Measurements from ENCODE around the gene WDR64.

DNA sequence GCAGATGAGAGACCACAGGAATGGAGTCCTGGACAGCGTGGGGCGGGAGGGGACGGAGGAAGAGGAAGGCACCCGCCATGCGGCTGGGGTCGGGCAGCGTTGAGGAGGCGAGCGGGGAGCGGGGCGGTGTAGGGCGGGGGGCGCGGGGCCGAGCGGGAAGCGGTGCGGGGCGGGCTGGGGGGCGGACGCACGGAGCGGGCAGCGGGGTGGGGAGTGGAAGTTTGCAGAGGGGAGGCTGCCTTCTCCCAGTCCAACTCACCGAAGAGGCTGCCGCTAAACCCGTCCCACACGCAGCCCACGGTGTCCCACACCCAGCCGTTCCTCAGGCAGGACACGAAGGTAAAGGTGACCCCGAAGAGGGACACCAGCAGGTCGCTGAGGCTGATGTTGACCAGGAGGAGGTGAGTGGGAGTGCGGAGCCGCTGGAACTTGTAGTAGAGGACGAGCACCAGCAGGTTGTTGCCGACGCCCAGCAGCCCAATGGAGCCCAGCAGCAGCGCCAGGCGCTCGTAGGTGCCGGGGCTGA lies 12.4 kb upstream of the WDR64 start:
- no peak for TF ChIP-seq POLR2A (IDR thresholded peaks at IDR 0.05; ENCODE audit: low read depth, low read length)
- TF ChIP-seq, protein P1, sequence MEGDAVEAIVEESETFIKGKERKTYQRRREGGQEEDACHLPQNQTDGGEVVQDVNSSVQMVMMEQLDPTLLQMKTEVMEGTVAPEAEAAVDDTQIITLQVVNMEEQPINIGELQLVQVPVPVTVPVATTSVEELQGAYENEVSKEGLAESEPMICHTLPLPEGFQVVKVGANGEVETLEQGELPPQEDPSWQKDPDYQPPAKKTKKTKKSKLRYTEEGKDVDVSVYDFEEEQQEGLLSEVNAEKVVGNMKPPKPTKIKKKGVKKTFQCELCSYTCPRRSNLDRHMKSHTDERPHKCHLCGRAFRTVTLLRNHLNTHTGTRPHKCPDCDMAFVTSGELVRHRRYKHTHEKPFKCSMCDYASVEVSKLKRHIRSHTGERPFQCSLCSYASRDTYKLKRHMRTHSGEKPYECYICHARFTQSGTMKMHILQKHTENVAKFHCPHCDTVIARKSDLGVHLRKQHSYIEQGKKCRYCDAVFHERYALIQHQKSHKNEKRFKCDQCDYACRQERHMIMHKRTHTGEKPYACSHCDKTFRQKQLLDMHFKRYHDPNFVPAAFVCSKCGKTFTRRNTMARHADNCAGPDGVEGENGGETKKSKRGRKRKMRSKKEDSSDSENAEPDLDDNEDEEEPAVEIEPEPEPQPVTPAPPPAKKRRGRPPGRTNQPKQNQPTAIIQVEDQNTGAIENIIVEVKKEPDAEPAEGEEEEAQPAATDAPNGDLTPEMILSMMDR (conservative IDR thresholded peaks at IDR 0.05; ENCODE audit: low read depth, low read length): no peak
- no peak for TF ChIP-seq SMC3 (IDR thresholded peaks at IDR 0.05; ENCODE audit: low read depth, low read length)
- TF ChIP-seq FOS (IDR thresholded peaks at IDR 0.05; ENCODE audit: low read depth, low read length): no peak
- no peak for TF ChIP-seq MXI1 (IDR thresholded peaks at IDR 0.05; ENCODE audit: borderline replicate concordance, low read depth, low read length)
- no peak for TF ChIP-seq MAFK (IDR thresholded peaks at IDR 0.05; ENCODE audit: low read depth, low read length)
- no peak for TF ChIP-seq RCOR1 (IDR thresholded peaks at IDR 0.05; ENCODE audit: insufficient replicate concordance, low read length)
- TF ChIP-seq MAZ (IDR thresholded peaks at IDR 0.05; ENCODE audit: borderline replicate concordance, low read depth, low read length): no peak
- TF ChIP-seq ELK1 (IDR thresholded peaks at IDR 0.05; ENCODE audit: borderline replicate concordance, low read depth, low read length): no peak
- TF ChIP-seq NFE2L2 (IDR thresholded peaks at IDR 0.05; ENCODE audit: low read depth, low read length): no peak
- no peak for TF ChIP-seq USF2 (IDR thresholded peaks at IDR 0.05; ENCODE audit: low read depth, low read length)
- TF ChIP-seq BHLHE40 (IDR thresholded peaks at IDR 0.05; ENCODE audit: low read depth, low read length): no peak
- no peak for TF ChIP-seq RAD21 (IDR thresholded peaks at IDR 0.05; ENCODE audit: low read length)
